Measurements from ENCODE around the gene TTC7B. TPM values are rescaled to one million over a fixed set of nuclear protein-coding genes. Genes with fewer than 3 reads are reported as not detected.

Gene TTC7B
- total RNA-seq, 2 experiments from 2014 or later: 5.6 to 7.8 TPM

DNA sequence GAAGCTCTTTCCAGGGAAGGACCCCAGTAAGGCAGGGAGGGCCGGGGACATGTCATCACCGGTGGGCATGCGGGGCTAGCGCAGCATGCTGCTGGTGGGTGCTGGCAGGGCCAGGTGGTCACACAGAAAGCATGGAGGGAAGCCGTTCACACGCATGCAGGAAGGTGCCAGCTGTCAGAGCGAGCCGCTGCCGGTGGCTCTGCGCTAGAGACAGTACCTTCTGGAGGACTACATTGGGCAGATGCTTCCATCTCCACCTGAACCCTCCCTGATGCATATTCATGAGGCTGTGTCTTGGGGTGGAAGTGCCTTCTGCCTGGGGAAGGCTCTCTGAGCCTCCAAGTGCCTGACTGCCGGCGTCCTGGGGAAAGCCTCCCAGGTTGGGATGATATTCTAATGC lies 215.6 kb downstream of the TTC7B start:
- Mint-ChIP-seq H3K36me3 (ENCODE audit: low read depth) (no peaks in the 10 kb centered on the region), H3K27ac (no peak overlapping the region), H3K4me3 (no peak overlapping the region), H3K4me1 (ENCODE audit: low read depth) (no peaks in the 10 kb centered on the region), H3K27me3 (peaks cover 3% of the 10 kb centered on the region), H3K9me3 (no peaks in the 10 kb centered on the region)
- ATAC-seq: no peak
- intact Hi-C loops (cut with micrococcal nuclease): no loop called here
- POLR2A ChIA-PET: no interaction called here
- no peak for DNase-seq
- CTCF ChIA-PET: interaction anchor here (2.3 kb wide), 1 partner anchor 96 kb away, joined by 5 read pairs; no protein-coding TSS in a partner anchor
- TF ChIP-seq, protein P1, sequence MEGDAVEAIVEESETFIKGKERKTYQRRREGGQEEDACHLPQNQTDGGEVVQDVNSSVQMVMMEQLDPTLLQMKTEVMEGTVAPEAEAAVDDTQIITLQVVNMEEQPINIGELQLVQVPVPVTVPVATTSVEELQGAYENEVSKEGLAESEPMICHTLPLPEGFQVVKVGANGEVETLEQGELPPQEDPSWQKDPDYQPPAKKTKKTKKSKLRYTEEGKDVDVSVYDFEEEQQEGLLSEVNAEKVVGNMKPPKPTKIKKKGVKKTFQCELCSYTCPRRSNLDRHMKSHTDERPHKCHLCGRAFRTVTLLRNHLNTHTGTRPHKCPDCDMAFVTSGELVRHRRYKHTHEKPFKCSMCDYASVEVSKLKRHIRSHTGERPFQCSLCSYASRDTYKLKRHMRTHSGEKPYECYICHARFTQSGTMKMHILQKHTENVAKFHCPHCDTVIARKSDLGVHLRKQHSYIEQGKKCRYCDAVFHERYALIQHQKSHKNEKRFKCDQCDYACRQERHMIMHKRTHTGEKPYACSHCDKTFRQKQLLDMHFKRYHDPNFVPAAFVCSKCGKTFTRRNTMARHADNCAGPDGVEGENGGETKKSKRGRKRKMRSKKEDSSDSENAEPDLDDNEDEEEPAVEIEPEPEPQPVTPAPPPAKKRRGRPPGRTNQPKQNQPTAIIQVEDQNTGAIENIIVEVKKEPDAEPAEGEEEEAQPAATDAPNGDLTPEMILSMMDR (IDR thresholded peaks at IDR 0.05): no peak

DNA sequence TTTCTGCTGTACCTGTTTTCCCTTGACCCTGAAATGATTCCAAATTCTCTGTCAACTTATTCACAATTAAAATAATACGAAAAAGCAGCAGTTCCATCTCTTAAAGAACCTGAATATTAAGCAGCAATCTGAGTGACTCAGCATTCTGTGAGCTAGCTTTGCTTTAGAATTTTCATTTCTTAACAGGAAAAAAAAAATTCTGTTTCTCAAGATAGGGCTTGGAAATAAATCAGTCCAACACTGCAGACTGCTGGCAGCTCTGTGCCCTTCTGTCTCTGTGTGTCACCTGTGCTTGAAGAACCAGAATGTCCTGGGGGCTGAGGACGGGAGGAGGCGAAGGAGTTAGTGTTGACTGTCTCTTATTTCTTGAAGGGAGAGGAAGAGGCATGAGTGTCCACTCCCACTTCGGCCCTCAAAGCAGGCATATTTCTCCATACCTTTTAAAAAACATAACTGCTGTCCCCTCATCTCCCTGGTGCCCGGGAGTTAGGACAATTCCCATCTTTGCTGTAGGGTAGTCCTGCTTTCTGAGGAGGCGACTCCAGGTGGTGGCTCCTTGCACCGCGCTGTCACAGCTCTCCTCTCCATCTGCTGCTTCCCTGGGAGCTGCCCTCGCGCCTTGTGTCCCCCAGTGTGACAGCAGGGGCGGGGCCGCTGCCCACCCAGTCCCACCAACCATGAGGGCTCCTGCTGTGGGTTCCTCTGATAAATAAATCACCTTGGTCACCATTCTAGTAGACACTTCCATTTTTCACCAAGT lies 216.3 kb downstream of the TTC7B start:
- CTCF ChIA-PET: interaction anchor here (1.5 to 2.3 kb wide), 2 partner anchors 38 to 97 kb away, joined by 3 to 5 read pairs; no protein-coding TSS in a partner anchor
- peaks cover 3% of the 10 kb centered on the region for H3K27me3 Mint-ChIP-seq
- POLR2A ChIA-PET: interaction anchor here (1.2 kb wide), 1 partner anchor 8 kb away, joined by 3 read pairs; no protein-coding TSS in a partner anchor
- H3K9me3 Mint-ChIP-seq: no peaks in the 10 kb centered on the region
- H3K27ac Mint-ChIP-seq: no peak overlapping the region
- H3K36me3 Mint-ChIP-seq (ENCODE audit: low read depth): no peaks in the 10 kb centered on the region
- H3K4me1 Mint-ChIP-seq (ENCODE audit: low read depth): no peaks in the 10 kb centered on the region
- DNase-seq (peak; percentile 5), ATAC-seq (no peak)
- TF ChIP-seq, protein P1 (IDR thresholded peaks at IDR 0.05): no peak
- no peak overlapping the region for H3K4me3 Mint-ChIP-seq
- intact Hi-C loops (cut with micrococcal nuclease): no loop called here

DNA sequence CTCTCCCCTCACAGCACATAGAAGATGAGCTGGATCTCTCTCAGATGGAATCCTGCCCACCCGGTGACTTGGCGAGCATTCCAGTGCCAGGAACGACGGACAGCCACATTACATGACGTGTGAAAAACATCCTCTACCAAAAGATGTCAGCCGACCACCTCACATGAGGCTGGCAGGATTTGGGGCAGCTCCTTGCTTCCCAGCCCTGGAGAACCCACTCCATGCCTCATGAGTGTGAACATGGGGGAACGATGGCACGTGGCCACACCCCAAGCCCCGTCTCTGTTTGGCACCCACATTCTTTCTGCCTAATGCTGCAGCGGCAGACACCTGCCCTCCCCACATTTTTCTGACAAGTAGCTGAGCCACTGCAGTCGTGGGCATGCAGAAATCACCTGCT lies 216.9 kb downstream of the TTC7B start:
- TF ChIP-seq, protein P1 (IDR thresholded peaks at IDR 0.05): no peak
- DNase-seq: no peak
- ChIA-PET POLR2A (interaction anchor here (1.2 kb wide), 1 partner anchor 8 kb away, joined by 3 read pairs; no protein-coding TSS in a partner anchor), CTCF (interaction anchor here (1.5 to 2.3 kb wide), 2 partner anchors 39 to 98 kb away, joined by 3 to 5 read pairs; no protein-coding TSS in a partner anchor)
- Mint-ChIP-seq H3K4me3 (no peak overlapping the region), H3K9me3 (no peaks in the 10 kb centered on the region), H3K36me3 (ENCODE audit: low read depth) (no peaks in the 10 kb centered on the region), H3K27me3 (peaks cover 3% of the 10 kb centered on the region), H3K4me1 (ENCODE audit: low read depth) (no peaks in the 10 kb centered on the region), H3K27ac (no peak overlapping the region)
- intact Hi-C loops (cut with micrococcal nuclease): no loop called here
- no peak for ATAC-seq

DNA sequence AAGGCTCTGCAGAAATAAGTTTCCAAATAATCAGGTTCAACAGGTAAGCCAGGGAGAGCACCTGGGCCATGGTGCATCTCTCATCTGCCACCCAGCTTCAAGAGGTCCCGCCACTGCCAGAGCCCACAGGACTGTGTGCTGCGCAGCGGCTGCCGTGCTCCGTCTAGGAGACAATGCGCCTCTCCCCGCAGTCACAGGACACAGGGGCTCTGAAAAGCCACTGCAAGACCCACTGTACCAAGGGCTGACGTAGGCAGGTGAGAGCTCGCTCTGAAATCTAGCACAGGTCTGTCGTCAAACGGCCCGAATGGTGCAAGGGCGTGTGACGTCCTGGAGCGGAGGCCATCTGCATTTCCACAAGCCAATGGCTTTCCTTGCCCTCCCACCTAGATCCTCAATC lies 218.3 kb downstream of the TTC7B start:
- TF ChIP-seq, protein P1 (IDR thresholded peaks at IDR 0.05): no peak
- no peaks in the 10 kb centered on the region for H3K4me1 Mint-ChIP-seq (ENCODE audit: low read depth)
- ATAC-seq: no peak
- H3K36me3 Mint-ChIP-seq (ENCODE audit: low read depth): no peaks in the 10 kb centered on the region
- intact Hi-C loops (cut with micrococcal nuclease): no loop called here
- no peak overlapping the region for H3K27ac Mint-ChIP-seq
- ChIA-PET CTCF (no interaction called here), POLR2A (no interaction called here)
- no peak for DNase-seq
- H3K4me3 Mint-ChIP-seq: no peak overlapping the region
- H3K27me3 Mint-ChIP-seq: peaks cover 3% of the 10 kb centered on the region
- H3K9me3 Mint-ChIP-seq: no peaks in the 10 kb centered on the region

DNA sequence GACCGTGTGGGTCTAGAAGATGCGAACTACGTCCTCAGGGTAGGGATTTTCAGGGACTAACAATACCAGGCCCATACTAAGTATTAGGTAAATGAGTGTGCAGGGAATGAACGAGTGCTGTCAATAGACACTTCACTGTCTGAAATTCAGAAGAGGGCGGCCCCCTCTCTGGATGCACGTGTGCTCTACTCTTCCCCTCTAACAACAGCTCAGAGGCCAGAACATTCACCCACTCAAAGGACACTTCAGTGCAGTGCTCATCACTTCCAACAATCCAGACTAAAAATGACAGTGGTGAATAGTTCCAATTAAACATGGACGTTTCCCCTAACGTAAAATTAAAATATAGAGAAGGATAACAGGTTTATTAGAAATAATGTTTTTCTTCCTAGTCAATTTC lies 219.5 kb downstream of the TTC7B start:
- Mint-ChIP-seq H3K36me3 (ENCODE audit: low read depth) (no peaks in the 10 kb centered on the region), H3K27ac (no peak overlapping the region), H3K4me1 (ENCODE audit: low read depth) (no peaks in the 10 kb centered on the region), H3K4me3 (no peak overlapping the region), H3K27me3 (peaks cover 3% of the 10 kb centered on the region), H3K9me3 (no peaks in the 10 kb centered on the region)
- no peak for DNase-seq
- no peak for ATAC-seq
- ChIA-PET POLR2A (no interaction called here), CTCF (interaction anchor here (0.9 kb wide), 1 partner anchor 101 kb away, joined by 3 read pairs; no protein-coding TSS in a partner anchor)
- intact Hi-C loops (cut with micrococcal nuclease): no loop called here
- TF ChIP-seq, protein P1 (IDR thresholded peaks at IDR 0.05): no peak

All from activated CD8-positive, alpha-beta T cell treated with anti-CD3 and anti-CD28 coated beads for 36 hours (primary cell).